PC-9 (cell line): Measurements from ENCODE around the gene PIH1D1.

Experiments used
- CTCF ChIP-seq: fragments of 200-600 bp; sonication (generic); conservative IDR thresholded peaks from 2 replicates; pipeline ENCODE4 v1.6.1; 2017; ENCODE audit warnings: mixed run types, antibody characterized with exemption, mild to moderate bottlenecking, moderate library complexity
- EZH2 ChIP-seq: fragments of 200-600 bp; sonication (generic); IDR thresholded peaks from 2 replicates; pipeline ENCODE4 v1.8.0; 2017; ENCODE audit warnings: antibody characterized with exemption, low read depth

GRCh38 chr19:49441210-49441959, 10.2 kb downstream of the PIH1D1 start, which contains the start of gene SLC17A7:
- TF ChIP-seq CTCF (no peak), EZH2 (no peak)
